HepG2 (cell line): Measurements from ENCODE around the gene CENPB. TPM values are rescaled to one million over a fixed set of nuclear protein-coding genes. Genes with fewer than 3 reads are reported as not detected.

Experiments
- CHD4 ChIP-seq: fragments of 200-600 bp; sonication (generic); IDR thresholded peaks from 2 replicates; pipeline ENCODE4 v1.7.0; 2017; ENCODE audit warnings: mild to moderate bottlenecking, low read length, borderline replicate concordance
- HDAC1 ChIP-seq: sonication (generic); formaldehyde crosslinking; IDR thresholded peaks from 2 replicates; pipeline ENCODE4 v1.5.1; 2020; ENCODE audit warnings: mild to moderate bottlenecking, missing genetic modification reagents
- KDM3A ChIP-seq: IDR thresholded peaks from 2 replicates; pipeline ENCODE4 v1.6.1; 2018; ENCODE audit warnings: low read depth, missing compliant biosample characterization
- KLF13 ChIP-seq: sonication (generic); formaldehyde crosslinking; IDR thresholded peaks from 2 replicates; pipeline ENCODE4 v1.4.0; 2020; ENCODE audit warnings: mild to moderate bottlenecking, missing genetic modification reagents
- KMT2A ChIP-seq: sonication (generic); formaldehyde crosslinking; IDR thresholded peaks from 2 replicates; pipeline ENCODE4 v1.4.0; 2020; ENCODE audit warnings: missing genetic modification reagents
- MAF1 ChIP-seq: sonication (generic); formaldehyde crosslinking; IDR thresholded peaks from 2 replicates; pipeline ENCODE4 v1.5.0; 2020; ENCODE audit warnings: missing genetic modification reagents, borderline replicate concordance
- MXI1 ChIP-seq: IDR thresholded peaks from 3 replicates; pipeline ENCODE4 v1.6.1; 2012; ENCODE audit warnings: low read depth, low read length, inconsistent platforms, borderline replicate concordance
- NFRKB ChIP-seq: fragments of 450-650 bp; IDR thresholded peaks from 2 replicates; pipeline ENCODE4 v1.6.1; 2017
- PRDM10 ChIP-seq: sonication (generic); formaldehyde crosslinking; IDR thresholded peaks from 2 replicates; pipeline ENCODE4 v1.4.0; 2020; ENCODE audit warnings: low read depth, missing genetic modification reagents
- SP4 ChIP-seq: sonication (generic); formaldehyde crosslinking; IDR thresholded peaks from 2 replicates; pipeline ENCODE4 v1.8.1; 2023; ENCODE audit warnings: mild to moderate bottlenecking, missing genetic modification reagents
- TFDP2 ChIP-seq: sonication (generic); formaldehyde crosslinking; IDR thresholded peaks from 2 replicates; pipeline ENCODE4 v1.4.0; 2020; ENCODE audit warnings: missing genetic modification reagents
- ZBTB3 ChIP-seq: sonication (generic); formaldehyde crosslinking; IDR thresholded peaks from 2 replicates; pipeline ENCODE4 v1.4.0; 2020; ENCODE audit warnings: low read depth, mild to moderate bottlenecking, moderate library complexity, missing genetic modification reagents, borderline replicate concordance
- ZBTB38 ChIP-seq: sonication (generic); formaldehyde crosslinking; IDR thresholded peaks from 2 replicates; pipeline ENCODE4 v1.5.1; 2020; ENCODE audit warnings: mild to moderate bottlenecking, missing genetic modification reagents
- ZNF143 ChIP-seq: sonication (generic); formaldehyde crosslinking; IDR thresholded peaks from 2 replicates; pipeline ENCODE4 v1.4.0; 2020; ENCODE audit warnings: missing genetic modification reagents
- ZNF563 ChIP-seq: sonication (generic); formaldehyde crosslinking; IDR thresholded peaks from 2 replicates; pipeline ENCODE4 v1.8.0; 2022; ENCODE audit warnings: mild to moderate bottlenecking, moderate library complexity, missing genetic modification reagents
- ZNF687 ChIP-seq: sonication (generic); formaldehyde crosslinking; IDR thresholded peaks from 2 replicates; pipeline ENCODE4 v1.5.1; 2020; ENCODE audit warnings: mild to moderate bottlenecking, missing genetic modification reagents, moderate library complexity
- ZNF704 ChIP-seq: sonication (generic); formaldehyde crosslinking; IDR thresholded peaks from 2 replicates; pipeline ENCODE4 v1.8.1; 2023; ENCODE audit warnings: mild to moderate bottlenecking, inconsistent platforms, moderate library complexity, missing genetic modification reagents, borderline replicate concordance
- ZNF768 ChIP-seq: sonication (generic); formaldehyde crosslinking; IDR thresholded peaks from 2 replicates; pipeline ENCODE4 v1.4.0; 2020; ENCODE audit warnings: missing genetic modification reagents
- polyA plus RNA-seq, 8 experiments: library from polyadenylated mRNA; depleted of rRNA in 3 of 8; stranded (reverse) in 7 of 8; unstranded in 1 of 8; fragments of >200 nt; fragmentation: Illumina TruSeq in 4 of 8; extraction: Trizol in 4 of 8; gene quantifications; 2 replicates each; pipeline versions ENCODE4 v1.2.1 to v1.2.3, GENCODE V29; 2011 to 2016; ENCODE audit warnings: low read depth in 4 of 8, missing spikeins in 1 of 8, mixed read lengths in 1 of 8; ENCODE audit not compliant: insufficient read depth in 1 of 8
- total RNA-seq, 5 experiments: library from RNA; depleted of rRNA; stranded (reverse); fragments of >200 nt; fragmentation: Illumina TruSeq; extraction: Trizol; gene quantifications; 2 replicates each; pipeline ENCODE4 v1.2.3, GENCODE V29; 2016; ENCODE audit warnings: low read depth in 1 of 5

Gene CENPB
- total and polyA plus RNA-seq, 2 of the 13 experiments (the other 11 are each of a cell fraction or from before 2014, with no cell fraction given), result 10.4 to 54.5 TPM

- 0 out of 2 replicates have a peak, but pooled peaks have one; percentile 50 for TF ChIP-seq ZNF704 (CRISPR knock-in tag)
- no peak for TF ChIP-seq PRDM10
- no peak for TF ChIP-seq NFRKB
- peak; percentile 100 for TF ChIP-seq ZBTB38 (CRISPR knock-in tag)
- TF ChIP-seq KMT2A, result 0 out of 2 replicates have a peak, but pooled peaks have one; percentile 24
- TF ChIP-seq ZNF687 (CRISPR knock-in tag), result peak; percentile 66
- no peak for TF ChIP-seq ZNF143
- TF ChIP-seq ZNF768 (CRISPR knock-in tag), result peak; percentile 63; the same call in 1 of the 2 replicates
- TF ChIP-seq MXI1, result 0 out of 3 replicates have a peak, but pooled peaks have one; percentile 34
- no peak for TF ChIP-seq ZBTB3 (CRISPR knock-in tag)
- no peak for TF ChIP-seq SP4
- 0 out of 2 replicates have a peak, but pooled peaks have one; percentile 3 for TF ChIP-seq KLF13 (CRISPR knock-in tag)
- 0 out of 2 replicates have a peak, but pooled peaks have one; percentile 51 for TF ChIP-seq ZNF563 (CRISPR knock-in tag)
- TF ChIP-seq HDAC1 (CRISPR knock-in tag), result peak; percentile 63; the same call in 1 of the 2 replicates
- TF ChIP-seq MAF1 (CRISPR knock-in tag), result no peak
- TF ChIP-seq CHD4, result no peak
- 0 out of 2 replicates have a peak, but pooled peaks have one; percentile 22 for TF ChIP-seq KDM3A (CRISPR knock-in tag)
- 0 out of 2 replicates have a peak, but pooled peaks have one; percentile 32 for TF ChIP-seq TFDP2 (CRISPR knock-in tag)
Measured at GRCh38 chr20:3785240-3786125, 1.1 kb downstream of the CENPB start (continued).
